GM19023 (cell line): Measurements from ENCODE around the gene SCAF1.

ENCODE experiments used
- ATAC-seq: cut with Tn5 transposase; IDR thresholded peaks from one replicate; pipeline ENCODE4 v1.9.1; 2021; ENCODE audit warnings: mild to moderate bottlenecking, moderate library complexity; ENCODE audit not compliant: unreplicated experiment

Gene SCAF1

DNA sequence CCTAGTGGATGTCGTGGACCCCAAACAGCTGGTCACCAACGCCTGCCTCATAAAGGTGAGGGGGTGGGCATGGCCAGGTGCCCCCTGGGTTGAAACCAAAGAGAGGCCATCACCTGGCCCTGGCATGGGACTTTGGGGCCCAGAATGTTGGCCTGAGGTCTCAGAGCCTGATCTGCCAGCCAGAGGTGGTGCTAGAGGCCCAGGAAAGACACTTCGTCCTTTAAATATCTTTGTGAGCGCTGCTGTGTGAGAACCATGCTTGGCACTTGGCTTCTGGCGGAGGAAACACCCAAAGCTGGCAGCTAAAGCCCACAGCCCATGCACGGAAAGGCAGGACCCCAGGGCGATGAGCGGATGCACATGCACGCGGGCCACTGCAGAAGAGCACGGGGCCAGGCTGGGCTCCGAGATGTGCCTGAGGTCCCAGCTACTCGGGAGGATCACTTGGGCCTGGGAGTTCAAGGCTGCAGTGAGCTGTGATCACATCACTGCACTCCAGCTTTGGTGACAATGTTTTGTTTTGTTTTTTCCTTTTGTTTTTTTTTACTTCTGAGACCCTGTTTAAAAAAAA is 43.1 kb downstream of the SCAF1 start:
- no peak for ATAC-seq

DNA sequence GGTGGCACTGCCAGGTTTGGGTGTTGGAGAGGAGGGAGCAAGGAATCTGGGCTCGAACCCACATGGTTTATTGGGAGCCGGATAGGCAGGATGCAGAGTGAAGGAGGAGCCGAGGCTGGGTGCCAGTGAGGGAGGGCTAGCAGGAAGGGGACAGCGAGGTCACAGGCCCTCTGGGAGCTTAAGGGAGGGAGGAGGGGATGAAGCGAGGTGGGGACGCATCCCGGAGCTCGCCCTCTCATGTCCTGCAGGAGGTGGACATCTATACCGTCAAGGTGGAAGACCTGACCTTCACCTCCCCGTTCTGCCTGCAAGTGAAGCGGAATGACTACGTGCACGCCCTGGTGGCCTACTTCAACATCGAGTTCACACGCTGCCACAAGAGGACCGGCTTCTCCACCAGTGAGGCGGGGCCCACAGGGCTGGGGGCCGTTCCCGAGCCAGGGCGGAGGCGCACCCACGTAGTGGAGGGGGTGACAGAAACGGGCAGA is 43.9 kb downstream of the SCAF1 start:
- no peak for ATAC-seq

DNA sequence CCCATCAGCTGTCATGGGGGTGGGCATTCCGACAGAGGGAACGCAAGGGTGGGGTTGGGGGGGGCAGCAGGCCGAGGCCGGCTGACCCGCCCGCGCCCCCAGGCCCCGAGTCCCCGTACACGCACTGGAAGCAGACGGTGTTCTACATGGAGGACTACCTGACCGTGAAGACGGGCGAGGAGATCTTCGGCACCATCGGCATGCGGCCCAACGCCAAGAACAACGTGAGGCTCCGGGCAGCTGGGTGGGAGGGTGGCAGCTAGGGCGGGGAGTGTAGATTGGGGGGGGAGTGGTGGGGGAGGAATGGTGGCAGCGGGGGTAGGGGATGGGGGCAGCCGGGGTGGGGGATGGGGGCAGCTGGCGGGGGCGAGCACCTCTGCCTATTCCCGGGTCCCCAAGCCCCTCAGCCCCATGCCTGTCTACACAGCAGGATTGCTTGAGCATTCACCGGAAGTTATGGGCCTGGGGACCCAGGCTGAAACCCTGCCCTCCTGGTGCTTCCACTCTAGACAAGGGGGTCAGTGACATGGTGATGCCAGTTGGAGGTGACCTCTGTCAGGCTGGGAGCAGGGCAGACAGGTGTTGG is 44.6 kb downstream of the SCAF1 start:
- no peak for ATAC-seq

DNA sequence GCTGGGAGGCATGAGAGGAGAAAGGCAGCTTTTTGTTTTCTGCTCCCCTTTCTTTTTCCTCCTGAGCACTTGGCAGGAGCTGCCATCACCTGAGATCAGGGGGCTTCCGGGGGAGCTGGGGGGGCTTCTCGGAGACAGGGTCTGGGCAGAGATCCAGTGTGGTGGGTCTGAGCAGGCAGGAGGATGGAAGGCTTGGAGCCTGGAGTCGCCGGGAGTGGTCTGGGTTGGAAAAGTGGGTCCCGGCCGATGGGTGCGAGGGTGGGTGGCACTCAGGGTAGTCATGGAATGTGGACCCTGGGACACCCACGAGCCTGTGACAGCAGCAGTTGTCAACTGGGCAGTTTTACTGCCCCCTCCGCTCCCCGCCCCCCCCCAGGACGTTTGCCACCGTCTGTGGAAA is 45.1 kb downstream of the SCAF1 start:
- ATAC-seq: no peak

DNA sequence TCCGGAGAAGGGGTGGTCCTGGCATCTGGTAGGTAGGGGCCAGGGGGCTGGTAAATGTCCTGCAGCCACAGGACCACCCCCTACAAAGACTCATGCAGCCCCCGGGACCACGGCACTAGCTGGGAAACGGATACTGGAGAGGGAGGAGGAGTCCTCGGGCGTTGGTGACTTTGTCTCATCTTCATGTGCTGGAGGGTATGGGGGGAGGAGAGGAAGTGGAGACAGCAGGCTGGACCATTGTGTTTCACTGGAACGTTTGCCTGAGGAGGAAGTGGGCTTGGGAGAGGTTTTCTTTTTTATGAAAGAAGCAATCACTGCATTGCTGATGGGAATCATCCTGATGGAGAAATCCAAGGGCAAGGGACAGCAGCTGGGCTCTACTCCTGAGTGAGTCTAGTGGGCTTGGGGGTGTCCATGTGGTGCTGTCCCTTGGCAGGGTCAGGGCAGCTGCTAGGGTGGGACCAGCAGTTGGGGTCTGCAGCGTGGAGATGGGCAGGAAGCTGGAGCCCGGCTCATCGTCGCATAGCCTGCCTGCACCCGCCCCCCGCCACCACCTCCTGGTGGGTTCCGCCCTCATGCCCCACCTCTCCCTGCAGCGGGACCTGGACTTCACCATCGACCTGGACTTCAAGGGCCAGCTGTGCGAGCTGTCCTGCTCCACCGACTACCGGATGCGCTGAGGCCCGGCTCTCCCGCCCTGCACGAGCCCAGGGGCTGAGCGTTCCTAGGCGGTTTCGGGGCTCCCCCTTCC is 45.7 kb downstream of the SCAF1 start:
- no peak for ATAC-seq

DNA sequence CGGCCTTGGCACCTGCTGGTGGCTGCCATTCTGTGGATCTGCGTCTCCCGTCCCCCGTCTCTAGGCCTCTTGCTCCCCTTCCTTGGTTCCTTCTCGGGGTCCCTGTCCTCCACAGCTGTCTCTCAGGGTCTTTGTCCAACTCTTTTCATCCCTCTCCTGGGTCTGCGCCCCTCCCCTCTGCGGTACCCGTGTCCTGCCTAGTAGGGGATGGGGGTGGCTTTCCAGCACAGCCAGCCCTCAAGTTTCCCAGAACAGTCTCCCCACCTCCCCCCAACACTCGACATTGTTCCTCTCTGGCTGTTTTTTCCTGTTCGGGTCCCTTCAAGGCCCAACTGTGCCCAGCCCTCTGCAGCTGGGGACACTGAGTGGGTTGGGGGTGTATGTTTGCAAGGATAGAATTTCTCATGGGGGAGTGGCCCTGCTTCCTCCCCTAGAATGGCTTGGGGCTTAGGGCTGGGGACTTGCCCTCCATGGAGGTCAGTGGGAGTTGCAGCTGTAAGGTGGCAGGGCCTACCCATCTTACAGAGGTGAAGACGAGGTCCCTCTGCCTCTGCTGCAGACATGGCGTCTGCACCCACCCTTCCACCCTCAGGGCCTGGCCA is 46.6 kb downstream of the SCAF1 start:
- ATAC-seq: no peak

DNA sequence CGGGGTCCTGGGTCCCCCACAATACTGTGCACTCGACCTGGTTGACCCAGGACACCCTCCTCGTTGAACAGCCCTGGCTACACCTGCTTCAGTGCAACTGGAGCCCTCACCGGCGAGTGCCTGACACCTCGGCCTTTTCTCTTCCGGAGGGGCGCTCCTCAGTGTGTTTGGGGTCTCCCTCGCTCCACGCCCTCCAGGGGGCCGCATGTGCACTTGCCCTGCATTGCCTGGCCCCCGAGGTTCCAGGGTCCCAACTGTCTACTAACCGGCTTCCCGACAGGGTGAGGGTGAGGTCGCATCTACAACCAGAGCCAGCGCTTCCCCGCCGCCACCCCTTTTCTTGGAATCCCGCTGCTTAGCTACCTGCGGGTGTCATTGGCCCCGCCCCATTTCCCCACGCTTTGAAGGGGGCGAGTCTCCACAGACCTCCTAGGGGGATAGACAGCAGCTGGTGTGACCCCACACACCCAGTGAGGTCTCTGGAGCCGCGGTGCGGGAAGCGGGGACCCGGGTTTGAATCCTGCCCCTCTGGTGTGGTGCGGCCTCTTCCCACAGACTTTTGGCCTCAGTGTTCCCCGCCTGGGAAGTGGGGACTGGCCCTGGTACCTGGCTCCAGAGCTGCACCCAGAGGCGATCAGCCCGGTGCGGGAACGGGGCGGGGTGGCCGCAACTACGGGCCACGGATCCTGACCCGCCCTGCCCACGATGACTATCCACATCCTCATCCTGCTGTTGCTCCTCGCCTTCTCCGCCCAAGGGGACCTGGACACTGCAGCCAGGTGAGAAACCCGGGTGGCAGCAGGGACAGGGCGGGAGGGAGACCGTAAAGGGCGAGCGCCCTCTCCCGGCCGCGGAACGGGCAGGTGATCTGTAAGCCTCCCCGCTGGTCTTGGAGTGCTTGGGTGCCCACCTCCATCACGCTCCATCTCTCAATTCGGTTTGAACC is 47.4 kb downstream of the SCAF1 start, which contains the start of gene ADM5:
Gene ADM5, plus strand, starts transcription at position 462 of the 946 bp plus-strand sequence. Its CDS starts 244 bp downstream, at position 706.
- ATAC-seq: no peak

DNA sequence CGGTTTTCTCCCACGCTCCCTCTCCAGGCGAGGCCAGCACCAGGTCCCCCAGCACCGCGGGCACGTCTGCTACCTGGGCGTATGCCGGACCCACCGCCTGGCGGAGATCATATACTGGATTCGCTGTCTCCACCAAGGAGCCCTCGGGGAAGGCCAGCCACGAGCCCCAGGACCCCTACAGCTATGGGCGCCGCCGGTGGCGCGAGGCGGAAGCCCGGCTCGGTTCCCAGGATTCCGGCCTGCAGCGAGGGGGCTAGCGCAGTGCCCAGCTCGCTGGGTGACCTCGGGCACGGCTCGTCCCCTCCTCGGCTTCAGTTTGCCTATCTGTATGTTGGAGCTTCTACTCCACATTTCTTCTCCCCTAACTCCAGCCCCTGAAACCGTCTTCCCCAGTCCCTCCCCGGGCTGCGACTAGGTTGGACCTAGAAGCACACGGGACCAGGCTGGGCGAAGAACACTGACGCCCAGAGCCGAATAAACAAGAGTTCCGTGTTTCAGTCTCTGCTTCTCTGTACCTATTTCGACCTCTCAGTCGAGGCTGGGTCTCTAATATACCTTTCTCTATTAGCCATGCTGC is 48.2 kb downstream of the SCAF1 start:
- ATAC-seq: no peak

DNA sequence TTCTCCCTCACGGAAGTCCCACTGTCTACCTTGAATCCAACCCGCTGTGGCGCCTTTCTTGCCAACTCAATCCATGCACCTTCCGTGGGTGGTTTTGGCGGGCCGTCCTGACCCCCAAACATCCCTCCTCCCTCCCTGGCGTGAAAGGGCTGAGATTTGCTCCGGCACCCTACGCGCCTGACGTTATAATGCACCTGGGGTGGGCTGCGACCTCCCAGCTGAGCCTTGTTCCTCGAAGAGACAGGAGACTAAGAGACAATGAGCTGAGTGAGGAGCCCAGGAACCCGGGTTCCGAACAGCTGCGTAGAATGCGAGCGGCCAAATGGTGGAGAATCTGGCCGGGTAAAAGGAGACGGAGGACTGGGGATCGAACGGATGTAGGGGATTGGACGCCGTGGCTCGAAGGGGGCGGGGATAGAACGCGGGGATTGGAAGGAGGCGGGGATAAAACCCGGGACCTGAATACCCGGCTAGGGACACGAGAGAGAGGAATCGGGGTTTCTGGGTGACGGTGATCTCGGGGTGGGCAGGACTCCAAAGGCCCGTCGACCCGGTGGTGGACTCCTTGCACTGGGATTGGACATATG is 48.7 kb downstream of the SCAF1 start, which contains the start of gene CPT1C:
Gene CPT1C, plus strand, starts transcription at position 461 of the 587 bp plus-strand sequence. CDS start 1,137 bp downstream, outside the sequence.
- no peak for ATAC-seq

DNA sequence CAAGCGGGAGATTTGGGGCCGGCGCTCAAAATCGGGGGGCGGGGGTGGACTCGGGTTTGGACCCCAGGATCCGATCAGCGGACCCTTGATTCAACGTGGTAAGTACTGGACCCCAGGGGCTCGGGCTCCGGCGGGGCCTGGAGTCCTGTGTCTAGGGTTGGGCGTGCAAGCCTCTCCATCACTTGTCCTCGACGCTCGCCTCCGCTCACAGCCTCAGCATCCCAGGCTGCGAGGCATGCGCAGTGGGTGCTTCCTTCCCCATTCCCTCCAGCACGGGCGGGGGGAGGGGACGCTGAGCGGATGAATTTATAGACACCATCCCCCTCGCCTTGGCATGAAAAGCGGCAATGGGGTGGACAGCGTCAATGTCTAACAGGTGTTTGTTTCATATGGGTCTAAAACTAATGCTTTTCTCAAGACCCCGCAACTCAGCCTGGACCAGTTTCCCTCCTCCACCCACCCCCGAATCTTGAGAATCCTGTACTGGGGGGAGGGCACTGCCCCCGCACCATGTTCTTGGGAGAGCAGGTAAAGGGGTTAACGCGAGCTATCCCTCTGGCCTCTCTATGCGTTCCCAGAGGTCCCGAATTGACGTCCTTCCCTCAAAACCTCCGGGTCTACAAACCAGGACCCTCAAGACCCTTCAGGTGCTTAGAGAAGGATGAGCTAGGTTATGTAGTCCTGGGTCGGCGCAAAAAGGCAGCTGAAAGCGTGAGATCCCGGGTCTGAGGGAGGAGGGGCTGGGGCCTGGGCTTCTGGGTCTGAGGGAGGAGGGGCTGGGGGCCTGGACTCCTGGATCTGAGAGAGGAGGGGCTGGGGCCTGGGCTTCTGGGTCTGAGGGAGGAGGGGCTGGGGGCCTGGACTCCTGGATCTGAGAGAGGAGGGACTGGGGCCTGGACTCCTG is 49.5 kb downstream of the SCAF1 start:
- ATAC-seq: no peak

DNA sequence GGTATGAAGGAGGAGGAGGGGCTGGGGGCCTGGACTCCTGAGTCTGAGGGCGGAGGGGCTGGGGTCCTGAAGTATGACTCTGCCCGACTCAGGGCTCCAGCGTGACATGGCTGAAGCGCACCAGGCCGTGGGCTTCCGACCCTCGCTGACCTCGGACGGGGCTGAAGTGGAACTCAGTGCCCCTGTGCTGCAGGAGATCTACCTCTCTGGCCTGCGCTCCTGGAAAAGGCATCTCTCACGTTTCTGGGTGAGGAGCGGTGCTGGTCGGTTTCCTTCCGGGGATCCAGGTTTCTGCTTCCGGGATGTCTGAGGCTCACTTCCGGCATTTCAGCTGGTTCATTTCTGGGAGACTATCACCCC is 50.1 kb downstream of the SCAF1 start:
- ATAC-seq: no peak

DNA sequence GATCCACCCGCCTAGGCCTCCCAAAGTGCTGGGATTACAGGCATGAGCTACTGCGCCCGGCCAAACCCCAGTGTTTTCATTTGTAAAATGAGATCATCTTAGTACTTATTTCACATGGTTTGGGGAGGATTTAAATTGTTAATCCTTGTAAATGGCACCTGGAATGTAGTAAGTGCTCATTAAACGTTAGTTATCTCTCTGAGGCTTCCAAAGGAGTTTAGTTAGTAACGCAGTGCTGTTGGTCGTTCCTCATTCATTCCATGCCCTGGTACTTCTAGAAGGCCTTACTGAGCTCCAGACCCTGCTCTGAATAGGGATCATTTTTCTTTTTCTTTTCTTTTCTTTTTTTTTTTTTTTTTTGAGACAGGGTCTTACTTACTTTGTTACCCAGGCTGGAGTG is 54.1 kb downstream of the SCAF1 start:
- no peak for ATAC-seq

DNA sequence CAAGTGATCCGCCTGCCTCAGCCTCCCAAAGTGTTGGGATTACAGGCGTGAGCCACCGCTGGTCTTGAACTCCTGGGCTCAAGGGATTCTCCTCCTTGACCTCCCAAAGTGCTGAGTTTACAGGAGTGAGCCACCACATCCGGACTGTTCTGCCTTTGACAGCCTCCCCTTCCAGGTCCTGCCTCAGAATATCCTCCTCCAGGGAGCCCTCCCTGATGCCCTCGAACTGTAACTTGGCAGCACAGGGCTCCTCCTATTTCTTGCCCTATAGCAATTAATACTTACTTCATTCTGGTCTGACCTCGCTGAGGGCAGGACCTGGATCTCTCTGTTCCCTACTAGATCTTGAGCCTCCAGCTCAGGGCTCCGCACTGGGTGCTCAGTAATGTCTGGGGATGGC is 54.9 kb downstream of the SCAF1 start:
- no peak for ATAC-seq

DNA sequence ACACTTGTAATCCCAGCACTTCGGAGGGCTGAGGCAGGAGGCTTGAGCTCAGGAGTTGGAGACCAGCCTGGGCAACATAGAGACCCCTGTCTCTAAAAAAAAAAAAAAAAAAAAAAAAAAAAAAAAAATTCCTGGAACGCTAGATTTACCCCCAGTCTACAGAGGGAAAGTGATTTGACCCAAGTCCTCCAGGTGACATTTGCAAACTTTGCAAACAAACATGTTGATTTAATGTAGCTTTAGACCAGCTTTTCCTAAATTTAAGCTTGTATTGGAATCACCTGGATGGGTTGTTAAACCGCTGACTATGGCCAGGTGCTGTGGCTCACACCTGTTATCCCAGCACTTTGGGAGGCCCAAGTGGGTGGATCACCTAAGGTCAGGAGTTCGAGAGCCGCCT is 57.4 kb downstream of the SCAF1 start:
- ATAC-seq: no peak

DNA sequence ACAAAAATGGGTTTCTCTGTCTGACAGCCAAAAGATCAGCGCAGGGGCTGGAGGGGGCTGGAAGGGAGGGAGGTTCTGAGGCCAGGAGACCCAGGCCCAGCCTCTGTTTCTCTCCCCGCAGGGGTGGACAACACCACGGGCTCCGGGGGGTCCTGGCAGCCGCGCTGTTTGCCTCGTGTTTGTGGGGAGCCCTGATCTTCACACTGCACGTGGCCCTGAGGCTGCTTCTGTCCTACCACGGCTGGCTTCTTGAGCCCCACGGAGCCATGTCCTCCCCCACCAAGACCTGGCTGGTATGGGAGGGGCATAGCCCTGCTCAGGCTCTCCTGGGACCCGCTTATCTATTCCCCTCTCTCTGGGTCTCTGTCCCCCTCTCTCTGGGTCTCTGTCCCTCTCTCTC is 58.6 kb downstream of the SCAF1 start:
- no peak for ATAC-seq

DNA sequence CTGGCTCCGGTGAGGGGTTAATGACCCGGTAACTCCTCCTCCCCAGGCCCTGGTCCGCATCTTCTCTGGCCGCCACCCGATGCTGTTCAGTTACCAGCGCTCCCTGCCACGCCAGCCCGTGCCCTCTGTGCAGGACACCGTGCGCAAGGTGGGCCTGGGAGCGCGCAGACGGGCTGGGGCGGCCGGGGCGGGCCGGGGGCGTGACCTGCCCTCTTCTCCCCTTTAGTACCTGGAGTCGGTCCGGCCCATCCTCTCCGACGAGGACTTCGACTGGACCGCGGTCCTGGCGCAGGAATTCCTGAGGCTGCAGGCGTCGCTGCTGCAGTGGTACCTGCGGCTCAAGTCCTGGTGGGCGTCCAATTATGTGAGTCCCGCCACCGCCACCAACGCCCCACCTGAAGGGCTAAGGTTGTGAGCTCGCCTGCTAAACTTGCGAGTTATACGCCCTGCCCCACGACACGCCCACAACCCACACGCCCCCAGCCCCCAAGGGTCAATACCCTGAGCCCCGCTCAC is 59.3 kb downstream of the SCAF1 start:
- no peak for ATAC-seq

DNA sequence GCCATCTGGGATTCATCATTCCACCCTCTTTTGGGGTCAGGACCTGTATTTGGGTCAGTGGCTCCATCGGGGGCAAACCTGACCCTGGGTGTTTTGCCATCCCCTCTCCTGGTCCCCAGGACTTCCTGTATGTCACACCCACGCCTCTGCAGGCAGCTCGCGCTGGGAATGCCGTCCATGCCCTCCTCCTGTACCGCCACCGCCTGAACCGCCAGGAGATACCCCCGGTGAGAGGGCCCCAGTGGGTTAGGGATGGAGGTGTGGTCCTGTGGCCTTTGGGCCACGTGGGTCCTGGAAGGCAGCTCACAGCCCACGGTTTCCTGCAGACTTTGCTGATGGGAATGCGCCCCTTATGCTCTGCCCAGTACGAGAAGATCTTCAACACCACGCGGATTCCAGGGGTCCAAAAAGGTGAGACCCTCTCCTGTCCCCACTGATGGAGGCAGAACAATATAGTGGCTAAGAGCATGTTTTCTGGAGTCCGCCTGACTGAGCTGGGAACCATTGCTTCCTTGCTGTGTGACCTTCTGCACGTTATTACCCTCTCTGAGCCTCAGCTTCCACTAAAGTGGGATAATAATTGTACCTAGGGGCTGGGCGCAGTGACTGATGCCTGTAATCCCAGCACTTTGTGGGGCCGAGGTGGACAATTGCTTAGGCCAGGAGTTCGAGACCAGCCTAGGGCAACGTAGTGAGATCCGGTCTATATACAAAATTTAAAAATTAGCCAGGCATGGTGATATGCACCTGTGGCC is 63.1 kb downstream of the SCAF1 start:
- ATAC-seq: no peak

DNA sequence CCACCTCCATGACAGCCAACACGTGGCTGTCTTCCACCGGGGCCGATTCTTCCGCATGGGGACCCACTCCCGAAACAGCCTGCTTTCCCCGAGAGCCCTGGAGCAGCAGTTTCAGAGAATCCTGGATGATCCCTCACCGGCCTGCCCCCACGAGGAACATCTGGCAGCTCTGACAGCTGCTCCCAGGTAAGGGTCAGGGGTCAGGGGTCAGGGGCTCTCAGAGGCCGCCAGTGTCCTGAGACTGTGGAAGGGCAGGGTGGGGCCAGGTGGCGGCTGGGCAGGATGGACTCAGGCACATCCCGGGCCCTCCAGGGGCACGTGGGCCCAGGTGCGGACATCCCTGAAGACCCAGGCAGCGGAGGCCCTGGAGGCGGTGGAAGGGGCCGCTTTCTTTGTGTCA is 63.9 kb downstream of the SCAF1 start:
- no peak for ATAC-seq
